GOT3 (cell line): ENCODE results near the gene TBC1D26.
"Not testable (repeated sequence)": the region's sequence is repeated elsewhere in the genome, so short reads cannot be mapped to it uniquely, and the experiment has no call there.

ENCODE experiments used
- DNase-seq: peaks from one replicate; lab custom pipeline; 2025; ENCODE audit warnings: mixed read lengths; lab: John Stamatoyannopoulos, UW

TBC1D26 gene

GRCh38 chr17:15731900-15732299 is at the start of gene TBC1D26:
TBC1D26 (plus strand) TSS chr17:15732283; CDS start chr17:15735349, 3,066 bp downstream.
- DNase-seq: not testable (repeated sequence)

GRCh38 chr17:15683135-15683534 is 48.9 kb upstream of the TBC1D26 start:
- not testable (repeated sequence) for DNase-seq

DNA sequence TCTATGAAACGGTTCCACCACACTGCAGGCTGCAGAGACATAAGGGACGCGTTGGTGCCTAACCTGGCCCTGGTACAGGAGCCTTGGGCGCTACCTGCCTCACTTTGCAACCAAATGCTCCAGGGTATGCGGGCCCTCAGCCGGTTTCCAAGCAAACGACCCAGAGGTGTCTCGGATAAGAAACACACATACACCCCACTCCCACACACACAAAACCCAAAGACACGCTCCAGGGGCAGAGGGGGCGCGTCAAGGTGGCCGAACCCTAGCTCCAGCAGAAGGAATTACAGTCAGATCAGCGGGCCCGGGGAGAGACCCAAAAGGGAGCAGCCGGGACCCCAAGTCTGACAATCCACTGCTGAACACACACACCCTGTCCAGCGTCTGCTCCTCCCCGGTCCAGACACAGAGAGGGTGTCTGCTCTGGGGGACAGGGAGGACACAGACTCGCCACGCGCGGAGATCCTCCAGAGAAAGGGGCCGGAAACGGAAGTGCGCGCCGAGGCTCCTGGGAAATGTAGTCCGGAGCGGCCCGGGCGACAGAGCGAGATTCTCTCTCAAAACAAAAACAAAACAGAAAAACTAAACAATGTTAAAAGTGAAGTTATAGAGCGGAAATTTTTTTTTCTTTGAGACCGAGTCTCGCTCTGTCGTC is 48.1 kb upstream of the TBC1D26 start, which contains the start of gene TRIM16:
TSS of gene TRIM16 (minus strand) at position 488 of the 655 bp plus-strand sequence. CDS start 32,702 bp downstream, outside the sequence.
- peak; percentile 28 for DNase-seq

DNA sequence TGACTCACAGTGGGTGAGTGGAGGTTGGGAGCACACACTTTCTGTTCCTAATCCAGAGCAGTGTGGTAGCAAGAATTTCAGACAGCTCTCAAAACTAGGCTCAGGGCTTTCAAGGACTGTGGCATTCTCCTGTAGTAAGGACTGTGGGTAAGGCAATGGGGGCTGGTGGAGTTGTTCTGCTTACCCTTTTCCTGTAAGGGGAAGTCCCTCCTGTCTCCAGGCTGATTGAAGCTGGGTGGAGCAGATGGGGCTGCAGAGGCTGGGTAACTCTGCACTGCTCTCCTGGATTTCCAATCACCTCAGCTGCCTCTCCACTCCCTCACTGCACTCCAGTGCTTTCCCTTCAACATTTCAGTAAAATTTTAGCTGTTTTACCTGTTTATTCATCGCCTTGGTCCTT is 44.6 kb upstream of the TBC1D26 start:
- DNase-seq: not testable (repeated sequence)

DNA sequence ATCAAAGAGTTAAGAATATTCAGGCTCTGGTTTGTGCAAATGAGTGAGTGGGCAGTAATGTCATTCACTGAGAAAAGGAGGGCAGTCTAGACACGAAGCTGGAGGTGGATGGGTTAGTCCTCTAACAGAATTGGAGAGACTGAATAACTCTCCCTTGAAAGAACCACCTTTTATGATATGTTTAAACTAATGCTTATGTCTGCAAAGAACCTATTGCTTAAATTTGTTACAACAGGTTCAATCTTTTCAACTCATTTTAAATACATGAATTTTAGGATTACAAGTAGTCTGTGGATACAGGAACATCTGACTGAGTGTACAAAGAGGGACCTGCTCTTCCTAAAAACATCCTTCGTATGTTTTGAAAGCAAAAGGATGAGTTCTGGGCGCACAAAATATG is 33.1 kb upstream of the TBC1D26 start:
- DNase-seq: not testable (repeated sequence)

- DNase-seq: peak; percentile 98
Observed at GRCh38 chr17:15699413-15699924, 32.6 kb upstream of the TBC1D26 start, which contains the start of gene ZNF286A. ZNF286A (plus strand) TSS chr17:15699752; CDS start chr17:15700330, 578 bp downstream.

DNA sequence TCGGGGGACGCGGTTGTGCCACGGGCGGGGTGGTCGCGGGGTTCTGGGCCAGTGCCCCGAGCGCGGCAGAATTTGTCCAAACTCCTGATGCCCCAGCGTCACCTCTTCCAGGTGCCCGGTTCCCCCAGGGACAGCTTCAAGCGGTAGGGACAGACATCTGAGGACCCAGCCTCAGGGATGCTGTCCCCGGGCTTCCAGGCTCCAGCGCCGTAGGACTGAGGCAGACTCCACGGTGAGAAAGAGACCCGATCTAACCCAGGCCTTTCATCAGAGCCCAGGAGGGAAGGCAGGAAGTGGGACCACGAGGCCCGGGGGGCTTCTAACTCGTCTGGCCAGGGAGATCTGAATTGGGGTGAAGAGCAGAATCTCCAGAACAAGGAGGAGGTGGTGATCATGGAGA is 32.1 kb upstream of the TBC1D26 start:
- not testable (repeated sequence) for DNase-seq

GRCh38 chr17:15704239-15704638 is 27.8 kb upstream of the TBC1D26 start:
- not testable (repeated sequence) for DNase-seq

DNA sequence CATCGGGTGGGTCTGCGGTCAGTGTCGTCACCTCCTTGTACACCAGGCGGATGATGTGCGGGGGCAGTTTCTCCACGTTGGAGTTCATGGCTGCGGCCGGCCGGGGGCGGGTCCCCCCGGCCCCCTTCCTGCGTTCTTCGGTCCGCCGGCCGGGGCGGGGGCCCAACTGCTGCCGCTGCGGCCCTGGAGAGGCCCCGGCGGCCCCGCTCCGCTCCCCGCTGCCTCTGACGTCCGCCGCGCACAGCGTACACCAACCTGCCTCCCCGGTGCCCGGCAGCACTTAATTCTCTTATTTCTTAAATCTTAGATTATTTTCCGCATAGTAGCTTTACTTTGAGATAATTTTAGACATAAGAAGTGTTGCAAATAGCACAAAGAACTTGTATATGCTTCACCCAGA is 27.3 kb upstream of the TBC1D26 start:
- not testable (repeated sequence) for DNase-seq

DNA sequence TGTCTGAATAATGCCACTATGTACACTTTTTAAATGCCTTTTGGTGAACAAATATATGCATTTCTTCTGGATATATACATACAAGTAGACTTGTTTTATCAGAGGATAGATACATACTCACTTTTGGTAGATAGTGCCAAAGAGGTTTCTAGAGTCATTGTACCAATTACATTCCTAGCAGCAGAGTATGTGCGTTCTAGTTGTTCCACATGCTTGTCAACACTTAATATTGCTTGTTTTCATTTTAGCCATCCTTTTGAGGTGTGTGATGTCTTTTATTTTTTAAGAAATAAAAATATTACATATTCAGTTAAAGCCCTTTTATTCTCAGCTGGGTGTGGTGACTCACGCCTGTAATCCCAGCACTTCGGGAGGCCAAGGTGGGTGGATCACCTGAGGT is 23.2 kb upstream of the TBC1D26 start:
- DNase-seq: not testable (repeated sequence)

- DNase-seq: not testable (repeated sequence)
Observed at GRCh38 chr17:15716601-15717563, 15.2 kb upstream of the TBC1D26 start.

DNA sequence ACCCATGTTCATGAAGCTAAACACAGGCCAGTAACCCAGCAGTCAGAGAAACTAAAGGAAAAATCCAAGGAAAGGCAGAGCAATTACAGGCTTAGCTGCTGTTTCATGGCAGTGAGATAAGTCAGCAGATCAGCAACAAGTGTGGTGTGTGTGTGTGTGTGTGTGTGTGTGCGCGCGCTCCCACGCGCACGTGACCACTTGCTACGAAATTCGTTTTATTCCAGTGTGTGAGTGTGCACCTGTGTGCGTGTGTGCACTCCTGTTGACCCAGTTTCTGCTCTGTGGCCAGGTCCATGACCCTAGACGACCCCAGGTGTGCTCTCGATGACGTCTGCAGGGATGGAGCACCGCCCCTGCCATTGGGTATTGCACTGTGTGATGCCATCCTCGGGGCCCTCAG is 1.5 kb upstream of the TBC1D26 start:
- not testable (repeated sequence) for DNase-seq

GRCh38 chr17:15733174-15733789 is 1.2 kb downstream of the TBC1D26 start:
- DNase-seq: not testable (repeated sequence)

DNA sequence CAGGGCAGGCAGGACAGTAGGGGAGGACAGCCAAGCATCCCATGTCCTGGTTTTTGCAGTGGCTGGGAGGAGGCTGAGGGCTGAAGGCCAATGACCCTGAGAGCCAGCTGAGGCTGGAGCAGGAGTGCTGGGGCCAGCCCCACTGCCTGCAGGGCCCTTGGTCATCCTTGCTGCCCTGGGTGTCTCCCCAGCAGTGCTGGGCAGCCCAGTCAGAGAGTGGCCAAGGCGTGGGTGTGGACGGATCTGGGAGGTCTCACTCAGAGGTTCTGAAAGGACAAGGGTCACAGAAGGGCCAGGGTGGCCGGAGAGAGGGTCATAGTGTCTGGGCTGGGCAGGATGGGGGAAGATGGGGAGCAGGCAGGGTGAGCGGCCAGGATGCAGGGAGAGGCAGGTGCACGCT is 4.5 kb downstream of the TBC1D26 start:
- DNase-seq: not testable (repeated sequence)

DNA sequence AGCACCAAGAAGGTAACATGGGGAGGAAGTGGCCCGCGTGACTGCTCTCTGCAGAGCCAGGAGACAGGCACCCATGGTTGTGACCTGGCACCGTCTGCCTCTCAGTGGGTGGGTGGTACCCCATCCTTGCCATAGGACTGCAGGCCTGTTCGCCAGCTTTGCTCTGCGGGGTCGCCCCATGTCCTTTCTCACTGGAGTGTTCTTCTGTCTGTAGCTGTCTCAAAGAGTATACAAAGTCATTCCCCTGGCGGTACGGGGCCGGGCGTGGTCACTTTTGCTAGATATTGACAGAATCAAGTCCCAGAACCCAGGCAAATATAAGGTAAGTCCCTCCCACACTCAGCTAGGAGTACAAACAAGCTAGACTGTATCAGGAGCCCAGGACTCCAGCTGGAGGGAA is 6.0 kb downstream of the TBC1D26 start:
- DNase-seq: no peak

GRCh38 chr17:15739259-15739658 is 7.2 kb downstream of the TBC1D26 start:
- not testable (repeated sequence) for DNase-seq

- DNase-seq: not testable (repeated sequence)
Observed at GRCh38 chr17:15740041-15740440, 8.0 kb downstream of the TBC1D26 start.

GRCh38 chr17:15740570-15741120 is 8.6 kb downstream of the TBC1D26 start:
- no peak for DNase-seq

GRCh38 chr17:15741624-15742023 is 9.5 kb downstream of the TBC1D26 start:
- no peak for DNase-seq

DNA sequence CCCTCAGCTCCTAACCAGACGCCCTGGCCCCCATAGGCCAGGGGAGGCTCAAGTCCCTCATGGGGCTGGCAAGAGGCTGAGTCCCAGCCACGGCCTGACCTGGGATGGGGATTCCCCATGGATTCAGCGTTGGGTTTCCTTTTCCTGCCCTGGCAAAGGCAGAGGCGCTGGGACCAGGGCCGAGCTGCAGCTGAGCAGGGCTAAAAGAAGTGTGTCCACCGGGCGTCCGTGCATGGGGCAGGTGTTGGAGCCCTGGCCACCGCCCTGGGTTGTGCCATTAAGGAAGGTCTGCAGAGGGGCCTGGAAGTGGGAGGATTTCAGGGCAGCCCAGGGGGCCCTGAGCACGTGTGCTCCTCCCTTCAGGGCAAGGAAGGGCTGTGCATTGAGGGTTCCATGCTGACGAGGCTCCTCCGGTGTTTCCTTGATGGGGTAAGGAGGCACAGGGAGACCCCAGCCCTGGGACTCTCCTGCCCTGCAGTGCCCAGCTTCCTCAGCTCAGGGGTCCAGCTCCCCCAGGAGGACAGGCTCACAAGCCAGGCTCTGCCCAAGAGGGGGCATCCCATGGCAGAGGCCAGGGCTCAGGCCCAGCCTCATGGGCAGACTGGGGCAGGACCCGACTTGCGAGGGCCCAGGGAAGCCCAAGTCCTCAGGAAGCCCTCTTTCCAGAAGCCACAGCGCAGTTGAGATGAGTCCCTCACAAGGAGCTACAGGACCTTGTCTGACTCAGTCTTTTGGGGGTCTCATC is 10.1 kb downstream of the TBC1D26 start:
- no peak for DNase-seq

- DNase-seq: no peak
Observed at GRCh38 chr17:15742921-15743320, 10.8 kb downstream of the TBC1D26 start.
